Gastroesophageal sphincter (tissue), 4 donors: Measurements from ENCODE around the gene OR1J1. TPM values are rescaled to one million over a fixed set of nuclear protein-coding genes. Genes with fewer than 3 reads are reported as not detected.

ENCODE experiments used
- ATAC-seq: fragments of 150-250 bp; one replicate; pipeline ENCODE4 v1.9.1; 2016; ENCODE audit warnings: mild to moderate bottlenecking, moderate library complexity
- H3K27ac ChIP-seq, 4 donors: fragments of 200-600 bp; sonication (generic) in 3 of 4; 1 replicate in 3 of 4; 2 replicates in 1 of 4; pipeline ENCODE4 v1.5.1; 2016 to 2019
- H3K27me3 ChIP-seq: fragments of 200-600 bp; sonication (generic); one replicate; pipeline ENCODE4 v1.5.1; 2019
- H3K36me3 ChIP-seq, 2 donors: fragments of 200-600 bp; sonication (generic); one replicate each; pipeline ENCODE4 v1.5.1; 2019; ENCODE audit warnings: control low read depth in 1 of 2
- H3K4me1 ChIP-seq, 3 donors: fragments of 200-600 bp; sonication (generic); 1 replicate in 2 of 3; 2 replicates in 1 of 3; pipeline ENCODE4 v1.5.1; 2016 to 2019; ENCODE audit warnings: control low read depth in 2 of 3
- H3K4me3 ChIP-seq, 2 donors: fragments of 200-600 bp; sonication (generic); one replicate each; pipeline ENCODE4 v1.5.1; 2019; ENCODE audit warnings: mild to moderate bottlenecking in 1 of 2, moderate library complexity in 1 of 2
- H3K9me3 ChIP-seq, 3 donors: fragments of 200-600 bp; sonication (generic); one replicate each; pipeline ENCODE4 v1.5.1; 2017 to 2019; ENCODE audit warnings: control low read depth in 2 of 3
- CTCF ChIP-seq, 4 experiments: fragments of 200-600 bp in 2 of 4; fragments of 450-650 bp in 2 of 4; sonication (generic) in 1 of 4; IDR thresholded peaks; one replicate each; pipeline ENCODE4 v1.5.1; 2017 to 2019; ENCODE audit warnings: antibody characterized with exemption in 4 of 4, mild to moderate bottlenecking in 2 of 4, moderate library complexity in 2 of 4
- EP300 ChIP-seq: sonication (generic); formaldehyde crosslinking; IDR thresholded peaks from one replicate; pipeline ENCODE4 v1.6.1; 2017; ENCODE audit warnings: antibody characterized with exemption, mild to moderate bottlenecking
- POLR2A ChIP-seq, 2 donors: fragments of 450-650 bp; IDR thresholded peaks; one replicate each; pipeline ENCODE4 v1.6.1; 2017; ENCODE audit warnings: antibody characterized with exemption in 2 of 2, mild to moderate bottlenecking in 2 of 2, moderate library complexity in 1 of 2
- POLR2AphosphoS5 ChIP-seq: sonication (generic); formaldehyde crosslinking; IDR thresholded peaks from one replicate; pipeline ENCODE4 v1.6.1; 2017; ENCODE audit warnings: antibody characterized with exemption
- WGBS, 2 donors: methylation state at CpG; one replicate each; pipeline ENCODE4 v1.1.5; 2018; ENCODE audit warnings: low coverage in 1 of 2; 5-methylcytosine and 5-hydroxymethylcytosine counted together
- total RNA-seq, 4 donors: library from RNA; depleted of rRNA; stranded (reverse); fragments of >200 nt; gene quantifications; one replicate each; pipeline ENCODE4 v1.1.0, GENCODE V29; 2016

Gene OR1J1
- total RNA-seq, 4 donors from 2014 or later, result not detected

- Histone ChIP-seq H3K36me3 (no peaks in the 10 kb centered on the region), H3K4me3 (peak overlapping the region; percentile 41 to 47), H3K27me3 (peaks cover 3% of the 10 kb centered on the region), H3K27ac (peak overlapping the region in 2 of 4 donors; percentile 32 to 41), H3K4me1 (peaks cover 0 to 18% (median 8%) of the 10 kb centered on the region in 3 donors), H3K9me3 (peaks cover 0 to 3% (median 0%) of the 10 kb centered on the region in 3 donors)
- TF ChIP-seq CTCF (IDR thresholded peaks at IDR 0.05), result peak; percentile 70 to 87 (median 84)
- TF ChIP-seq EP300, result no peak
- no peak for TF ChIP-seq POLR2AphosphoS5
- TF ChIP-seq POLR2A (IDR thresholded peaks at IDR 0.05), result no peak
- peak; percentile 86 for ATAC-seq
- WGBS, 2 donors, result 10 to 20% methylated on average over 7 to 10 of the region's 10 CpGs
These were observed 12.8 kb downstream of the OR1J1 start for GRCh38 chr9:122464633-122465567.

- TF ChIP-seq POLR2A (IDR thresholded peaks at IDR 0.05) (no peak), EP300 (no peak), POLR2AphosphoS5 (no peak), CTCF (IDR thresholded peaks at IDR 0.05) (no peak)
- H3K9me3 ChIP-seq, result peaks cover 0 to 3% (median 0%) of the 10 kb centered on the region in 3 donors
- peak overlapping the region in 1 of 2 donors; percentile 41 for H3K4me3 ChIP-seq
- peaks cover 0 to 18% (median 8%) of the 10 kb centered on the region in 3 donors for H3K4me1 ChIP-seq
- H3K36me3 ChIP-seq, result no peaks in the 10 kb centered on the region
- ATAC-seq, result no peak
- peak overlapping the region in 1 of 4 donors; percentile 41 for H3K27ac ChIP-seq
- WGBS, 2 donors, result 94 to 100% methylated on average over 2 to 4 of the region's 10 CpGs
- no peaks in the 10 kb centered on the region for H3K27me3 ChIP-seq
These were observed 13.7 kb downstream of the OR1J1 start for GRCh38 chr9:122463828-122464632.

- 100% methylated on average over 1 of the region's 1 CpG for WGBS, 2 donors
- no peak overlapping the region for H3K27ac ChIP-seq
- no peaks in the 10 kb centered on the region for H3K27me3 ChIP-seq
- H3K36me3 ChIP-seq, result no peaks in the 10 kb centered on the region
- no peak overlapping the region for H3K4me3 ChIP-seq
- peaks cover 0 to 3% (median 0%) of the 10 kb centered on the region in 3 donors for H3K9me3 ChIP-seq
- no peaks in the 10 kb centered on the region for H3K4me1 ChIP-seq
- ATAC-seq, result no peak
- TF ChIP-seq POLR2AphosphoS5, result no peak
These were observed 19.9 kb downstream of the OR1J1 start for GRCh38 chr9:122457787-122458186.

- no peak for TF ChIP-seq POLR2AphosphoS5
- no peak for TF ChIP-seq CTCF (IDR thresholded peaks at IDR 0.05)
- TF ChIP-seq POLR2A (IDR thresholded peaks at IDR 0.05), result no peak
- TF ChIP-seq EP300, result no peak
- H3K9me3 ChIP-seq, result peaks cover 0 to 3% (median 0%) of the 10 kb centered on the region in 3 donors
- H3K27me3 ChIP-seq, result no peaks in the 10 kb centered on the region
- H3K36me3 ChIP-seq, result no peaks in the 10 kb centered on the region
- no peaks in the 10 kb centered on the region for H3K4me1 ChIP-seq
- WGBS, 2 donors, result 80 to 82% methylated on average over 3 of the region's 3 CpGs
- no peak for ATAC-seq
- H3K27ac ChIP-seq, result no peak overlapping the region
- H3K4me3 ChIP-seq, result no peak overlapping the region
These were observed 21.6 kb downstream of the OR1J1 start for GRCh38 chr9:122456123-122456522.

- no peak for ATAC-seq
- no peaks in the 10 kb centered on the region for H3K36me3 ChIP-seq
- no peak overlapping the region for H3K27ac ChIP-seq
- TF ChIP-seq POLR2AphosphoS5 (no peak), POLR2A (IDR thresholded peaks at IDR 0.05) (no peak), EP300 (no peak), CTCF (IDR thresholded peaks at IDR 0.05) (no peak)
- no peaks in the 10 kb centered on the region for H3K27me3 ChIP-seq
- 49 to 60% methylated on average over 2 of the region's 2 CpGs for WGBS, 2 donors
- no peaks in the 10 kb centered on the region for H3K4me1 ChIP-seq
- H3K4me3 ChIP-seq, result no peak overlapping the region
- no peaks in the 10 kb centered on the region for H3K9me3 ChIP-seq
These were observed 24.0 kb downstream of the OR1J1 start for GRCh38 chr9:122453677-122454135.
